Activated CD8-positive, alpha-beta T cell treated with anti-CD3 and anti-CD28 coated beads for 36 hours (primary cell): Measurements from ENCODE around the gene PODNL1. TPM values are rescaled to one million over a fixed set of nuclear protein-coding genes. Genes with fewer than 3 reads are reported as not detected.

Source experiments
- ATAC-seq: fragments of 200-7000 bp; cut with Tn5 transposase; one replicate; pipeline ENCODE4 v1.10.0; 2021; ENCODE audit warnings: mild to moderate bottlenecking, moderate library complexity
- CTCF ChIA-PET: fragments of 350-600 bp; sonication (Branson Sonifier 250); formaldehyde crosslinking; loops from one replicate; lab custom pipeline; 2021; ENCODE audit warnings: antibody characterized with exemption; lab: Charles Lee
- POLR2A ChIA-PET: fragments of 350-600 bp; sonication (Branson Sonifier 250); formaldehyde crosslinking; loops from one replicate; lab custom pipeline; 2021; ENCODE audit warnings: antibody characterized with exemption; lab: Charles Lee
- DNase-seq: peaks from one replicate; pipeline ENCODE4 v3.0.0-alpha.2; 2020
- H3K27ac Mint-ChIP-seq: one replicate; pipeline ENCODE4 v1.8.0; 2021; ENCODE audit warnings: mild to moderate bottlenecking, mixed read lengths
- H3K27me3 Mint-ChIP-seq: one replicate; pipeline ENCODE4 v1.8.0; 2021; ENCODE audit warnings: mixed read lengths
- H3K36me3 Mint-ChIP-seq: one replicate; pipeline ENCODE4 v1.8.0; 2021; ENCODE audit warnings: low read depth, mixed read lengths
- H3K4me1 Mint-ChIP-seq: one replicate; pipeline ENCODE4 v1.8.0; 2021; ENCODE audit warnings: low read depth, mixed read lengths
- H3K4me3 Mint-ChIP-seq: one replicate; pipeline ENCODE4 v1.8.0; 2021; ENCODE audit warnings: mild to moderate bottlenecking, moderate library complexity, mixed read lengths
- H3K9me3 Mint-ChIP-seq: one replicate; pipeline ENCODE4 v1.8.0; 2021; ENCODE audit warnings: mixed read lengths
- intact Hi-C: fragments of 100-400 bp; cut with micrococcal nuclease; formaldehyde crosslinking; loops from one replicate; pipeline ENCODE4 v1.10.0; 2022
- total RNA-seq, 2 experiments: library from RNA; stranded (reverse); gene quantifications; one replicate each; pipeline ENCODE4 v1.2.3, GENCODE V29; 2021
- TF ChIP-seq, protein P1 (sequence below): fragments of 200-600 bp; IDR thresholded peaks from one replicate; pipeline ENCODE4 v1.8.0; 2022; ENCODE audit warnings: antibody characterized with exemption, mild to moderate bottlenecking

Gene PODNL1
- total RNA-seq, 2 experiments from 2014 or later = not detected

DNA sequence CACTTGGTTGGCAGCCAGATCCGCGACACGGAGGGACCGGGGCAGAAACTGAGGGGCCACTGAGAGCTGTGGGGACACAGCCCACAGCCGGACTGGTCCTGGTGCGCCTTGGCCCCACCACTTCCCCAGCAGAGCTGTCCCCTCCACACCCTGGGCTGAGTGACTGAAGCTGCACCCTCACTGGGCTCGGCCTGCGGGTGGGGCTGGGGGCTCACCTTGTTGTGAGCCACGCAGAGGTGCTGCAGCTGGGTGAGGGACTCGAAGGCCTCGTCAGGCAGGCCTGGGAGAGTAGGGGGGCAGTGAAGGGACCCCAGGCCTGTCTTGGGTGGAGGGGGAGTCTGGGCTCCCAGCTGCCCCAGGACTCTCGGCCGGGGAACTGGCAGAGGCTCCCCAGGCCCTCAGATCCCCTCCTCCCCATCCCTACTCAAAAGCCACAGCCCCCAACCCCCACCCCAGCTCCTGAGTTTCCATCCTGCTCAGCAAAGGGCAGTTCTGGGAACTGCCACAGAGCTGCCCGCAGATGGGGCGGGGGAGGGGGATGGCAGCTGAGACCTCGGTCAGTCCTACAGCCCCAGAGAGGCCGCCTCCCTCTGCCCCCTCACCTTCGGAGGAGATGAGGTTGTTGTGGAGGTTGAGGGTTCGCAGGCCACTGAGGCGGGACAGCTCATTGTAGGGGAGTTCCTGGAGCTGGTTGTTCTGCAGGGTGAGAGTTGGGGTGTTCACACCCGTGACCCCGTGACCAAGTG, 2.3 kb downstream of the PODNL1 start:
- Mint-ChIP-seq H3K4me1 (no peaks in the 10 kb centered on the region), H3K27ac (no peak overlapping the region), H3K4me3 (no peak overlapping the region), H3K27me3 (peaks cover 4% of the 10 kb centered on the region), H3K36me3 (no peaks in the 10 kb centered on the region), H3K9me3 (no peaks in the 10 kb centered on the region)
- CTCF ChIA-PET = no interaction called here
- intact Hi-C loops = no loop called here
- POLR2A ChIA-PET = interaction anchor here (0.6 kb wide), 1 partner anchor 56 kb away, joined by 3 read pairs; no protein-coding TSS in a partner anchor
- TF ChIP-seq, protein P1, sequence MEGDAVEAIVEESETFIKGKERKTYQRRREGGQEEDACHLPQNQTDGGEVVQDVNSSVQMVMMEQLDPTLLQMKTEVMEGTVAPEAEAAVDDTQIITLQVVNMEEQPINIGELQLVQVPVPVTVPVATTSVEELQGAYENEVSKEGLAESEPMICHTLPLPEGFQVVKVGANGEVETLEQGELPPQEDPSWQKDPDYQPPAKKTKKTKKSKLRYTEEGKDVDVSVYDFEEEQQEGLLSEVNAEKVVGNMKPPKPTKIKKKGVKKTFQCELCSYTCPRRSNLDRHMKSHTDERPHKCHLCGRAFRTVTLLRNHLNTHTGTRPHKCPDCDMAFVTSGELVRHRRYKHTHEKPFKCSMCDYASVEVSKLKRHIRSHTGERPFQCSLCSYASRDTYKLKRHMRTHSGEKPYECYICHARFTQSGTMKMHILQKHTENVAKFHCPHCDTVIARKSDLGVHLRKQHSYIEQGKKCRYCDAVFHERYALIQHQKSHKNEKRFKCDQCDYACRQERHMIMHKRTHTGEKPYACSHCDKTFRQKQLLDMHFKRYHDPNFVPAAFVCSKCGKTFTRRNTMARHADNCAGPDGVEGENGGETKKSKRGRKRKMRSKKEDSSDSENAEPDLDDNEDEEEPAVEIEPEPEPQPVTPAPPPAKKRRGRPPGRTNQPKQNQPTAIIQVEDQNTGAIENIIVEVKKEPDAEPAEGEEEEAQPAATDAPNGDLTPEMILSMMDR = no peak
- no peak for DNase-seq
- no peak for ATAC-seq

DNA sequence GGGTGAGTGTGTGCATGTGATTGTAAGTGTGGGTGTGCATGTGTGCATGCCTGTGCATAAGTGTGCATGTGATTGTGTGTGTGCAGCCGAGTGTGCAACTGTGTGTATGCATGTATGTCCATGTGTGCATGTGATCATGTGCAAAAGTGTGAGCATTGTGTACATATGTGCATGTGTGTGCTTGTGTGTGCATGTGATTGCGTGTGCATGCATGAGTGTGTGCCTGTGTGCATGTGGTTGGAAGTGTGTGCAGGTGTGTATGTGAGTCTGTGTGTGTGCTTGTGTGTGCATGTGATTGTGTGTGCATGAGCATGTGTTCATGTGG, 3.5 kb downstream of the PODNL1 start:
- intact Hi-C loops = no loop called here
- TF ChIP-seq, protein P1 = no peak
- DNase-seq (no peak), ATAC-seq (no peak)
- H3K27me3 Mint-ChIP-seq = peaks cover 4% of the 10 kb centered on the region
- H3K36me3 Mint-ChIP-seq = no peaks in the 10 kb centered on the region
- CTCF ChIA-PET = interaction anchor here (0.6 to 1.3 kb wide), 2 partner anchors 114 to 141 kb away, joined by 3 to 5 read pairs; no protein-coding TSS in a partner anchor
- H3K4me3 Mint-ChIP-seq = no peak overlapping the region
- H3K27ac Mint-ChIP-seq = no peak overlapping the region
- POLR2A ChIA-PET = no interaction called here
- H3K9me3 Mint-ChIP-seq = no peaks in the 10 kb centered on the region
- no peaks in the 10 kb centered on the region for H3K4me1 Mint-ChIP-seq

DNA sequence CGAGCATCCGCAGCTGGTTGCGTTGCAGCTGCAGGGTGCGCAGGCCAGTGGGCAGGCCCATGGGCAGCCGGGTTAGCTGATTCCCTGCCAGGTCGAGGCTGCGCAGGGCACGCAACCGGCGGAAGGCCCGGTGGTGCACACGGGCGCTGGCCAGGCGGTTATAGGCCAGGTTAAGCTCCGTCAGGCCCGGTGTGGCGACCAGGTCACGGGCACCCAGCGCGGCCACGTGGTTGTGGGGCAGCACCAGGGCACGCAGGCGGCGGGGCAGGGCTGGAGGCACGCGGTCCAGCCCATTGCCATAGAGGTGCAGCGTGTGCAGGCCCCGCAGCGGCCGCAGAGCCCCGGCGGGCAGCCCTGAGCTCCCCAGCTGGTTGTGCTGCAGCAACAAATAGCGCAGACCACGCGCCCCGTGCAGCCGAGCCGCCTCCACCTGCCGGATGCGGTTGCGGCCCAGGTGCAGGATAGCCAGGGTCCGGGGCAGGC, 5.3 kb downstream of the PODNL1 start:
- intact Hi-C loops = no loop called here
- POLR2A ChIA-PET = interaction anchor here (0.8 kb wide), 1 partner anchor 17 kb away, joined by 3 read pairs; no protein-coding TSS in a partner anchor
- ATAC-seq (no peak), DNase-seq (no peak)
- Mint-ChIP-seq H3K36me3 (peaks cover 2% of the 10 kb centered on the region), H3K9me3 (no peaks in the 10 kb centered on the region), H3K27me3 (peaks cover 4% of the 10 kb centered on the region), H3K4me3 (no peak overlapping the region), H3K27ac (no peak overlapping the region), H3K4me1 (no peaks in the 10 kb centered on the region)
- TF ChIP-seq, protein P1 = no peak
- CTCF ChIA-PET = interaction anchor here (1.3 to 1.5 kb wide), 3 partner anchors 9 to 141 kb away, joined by 3 to 4 read pairs (median 3); no protein-coding TSS in a partner anchor

DNA sequence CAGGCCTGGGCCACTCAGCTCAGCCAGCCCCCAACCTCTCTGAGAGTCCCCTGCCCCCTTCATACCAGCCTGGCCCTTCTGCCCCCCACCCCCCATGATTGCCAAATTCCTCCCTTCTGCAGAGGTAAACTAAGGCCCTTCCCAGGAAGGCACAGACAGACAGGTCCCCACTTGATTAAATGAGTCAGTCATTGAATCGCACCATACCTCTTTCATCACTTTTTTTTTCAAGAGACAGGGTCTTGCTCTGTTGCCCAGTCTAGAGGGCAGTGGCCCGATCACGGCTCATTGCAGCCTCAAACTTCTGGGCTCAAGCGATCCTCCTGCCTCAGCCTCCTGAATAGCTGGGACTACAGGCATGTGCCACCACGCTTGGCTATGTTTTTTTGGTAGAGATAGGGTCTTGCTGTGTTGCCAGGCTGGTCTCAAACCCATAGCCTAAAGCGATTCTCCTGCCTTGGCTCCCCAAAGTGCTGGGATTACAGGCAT, 6.0 kb downstream of the PODNL1 start:
- POLR2A ChIA-PET = interaction anchor here (0.8 kb wide), 1 partner anchor 16 kb away, joined by 3 read pairs; no protein-coding TSS in a partner anchor
- H3K27me3 Mint-ChIP-seq = no peaks in the 10 kb centered on the region
- ATAC-seq (no peak), DNase-seq (no peak)
- CTCF ChIA-PET = interaction anchor here (1.3 kb wide), 1 partner anchor 10 kb away, joined by 3 read pairs; no protein-coding TSS in a partner anchor
- TF ChIP-seq, protein P1 = no peak
- H3K4me1 Mint-ChIP-seq = no peaks in the 10 kb centered on the region
- no peaks in the 10 kb centered on the region for H3K9me3 Mint-ChIP-seq
- H3K36me3 Mint-ChIP-seq = peaks cover 2% of the 10 kb centered on the region
- no peak overlapping the region for H3K27ac Mint-ChIP-seq
- intact Hi-C loops = no loop called here
- no peak overlapping the region for H3K4me3 Mint-ChIP-seq
